Measurements from ENCODE around the gene MAML2. TPM values are rescaled to one million over a fixed set of nuclear protein-coding genes. Genes with fewer than 3 reads are reported as not detected.
A peak's percentile ranks its signal among the peaks of the same experiment; 100 is the strongest.

MAML2 gene
- total RNA-seq, 1 donor from 2014 or later: 1.3 TPM

DNA sequence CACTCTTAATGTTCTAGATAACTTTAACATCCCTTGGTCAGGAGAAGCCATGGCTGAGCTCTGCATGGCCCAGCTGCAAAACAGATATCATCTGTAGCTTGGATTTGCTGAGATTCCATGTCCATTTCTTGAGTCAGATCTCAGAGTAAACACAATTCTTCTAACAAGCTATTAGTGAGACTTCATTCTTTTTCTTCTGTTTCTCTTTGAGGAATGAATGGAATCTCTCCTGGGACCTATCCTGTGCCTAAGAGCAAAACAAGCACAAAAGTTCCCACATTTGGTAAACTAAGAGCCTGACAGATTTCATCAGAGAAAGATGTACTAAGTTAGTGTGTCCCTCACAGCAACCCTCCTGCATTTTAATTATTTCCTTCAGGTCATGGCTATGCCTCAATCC lies 142.8 kb downstream of the MAML2 start:
- H3K27me3 ChIP-seq (ENCODE audit: control insufficient read depth, insufficient read depth, low read length): no peaks in the 10 kb centered on the region
- TF ChIP-seq, protein P1, sequence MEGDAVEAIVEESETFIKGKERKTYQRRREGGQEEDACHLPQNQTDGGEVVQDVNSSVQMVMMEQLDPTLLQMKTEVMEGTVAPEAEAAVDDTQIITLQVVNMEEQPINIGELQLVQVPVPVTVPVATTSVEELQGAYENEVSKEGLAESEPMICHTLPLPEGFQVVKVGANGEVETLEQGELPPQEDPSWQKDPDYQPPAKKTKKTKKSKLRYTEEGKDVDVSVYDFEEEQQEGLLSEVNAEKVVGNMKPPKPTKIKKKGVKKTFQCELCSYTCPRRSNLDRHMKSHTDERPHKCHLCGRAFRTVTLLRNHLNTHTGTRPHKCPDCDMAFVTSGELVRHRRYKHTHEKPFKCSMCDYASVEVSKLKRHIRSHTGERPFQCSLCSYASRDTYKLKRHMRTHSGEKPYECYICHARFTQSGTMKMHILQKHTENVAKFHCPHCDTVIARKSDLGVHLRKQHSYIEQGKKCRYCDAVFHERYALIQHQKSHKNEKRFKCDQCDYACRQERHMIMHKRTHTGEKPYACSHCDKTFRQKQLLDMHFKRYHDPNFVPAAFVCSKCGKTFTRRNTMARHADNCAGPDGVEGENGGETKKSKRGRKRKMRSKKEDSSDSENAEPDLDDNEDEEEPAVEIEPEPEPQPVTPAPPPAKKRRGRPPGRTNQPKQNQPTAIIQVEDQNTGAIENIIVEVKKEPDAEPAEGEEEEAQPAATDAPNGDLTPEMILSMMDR (IDR thresholded peaks at IDR 0.05; ENCODE audit: insufficient read depth, low read length, severe bottlenecking): no peak
- no peaks in the 10 kb centered on the region for H3K36me3 ChIP-seq (ENCODE audit: control insufficient read depth, insufficient read depth, low read length)
- DNase-seq (ENCODE audit: low read depth) (no peak), FAIRE-seq (no peak)
- no peak overlapping the region for H3K4me3 ChIP-seq (ENCODE audit: low read depth, low read length)

DNA sequence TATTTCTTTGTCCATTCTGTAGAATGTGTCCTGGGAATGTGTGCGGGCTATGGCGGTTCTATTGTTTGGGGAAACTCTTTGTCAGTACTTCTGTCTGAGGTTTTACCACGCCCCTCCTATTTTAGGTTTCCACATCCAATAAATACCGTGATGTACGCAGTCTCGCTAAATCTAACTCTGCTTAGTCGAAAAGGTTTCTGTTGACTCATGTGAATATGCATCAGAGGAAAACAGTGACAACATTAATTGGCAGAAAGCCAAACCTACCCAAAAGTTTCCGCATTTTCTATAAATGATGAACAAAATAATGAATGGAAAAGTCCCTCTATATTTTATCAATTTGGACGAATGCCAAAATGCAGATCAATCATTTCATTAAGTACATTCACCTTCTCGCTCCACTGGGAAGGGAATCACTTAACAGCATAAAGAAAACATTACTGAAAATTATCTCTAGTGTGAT lies 143.4 kb downstream of the MAML2 start:
- FAIRE-seq: no peak
- TF ChIP-seq, protein P1 (IDR thresholded peaks at IDR 0.05; ENCODE audit: insufficient read depth, low read length, severe bottlenecking): no peak
- no peaks in the 10 kb centered on the region for H3K27me3 ChIP-seq (ENCODE audit: control insufficient read depth, insufficient read depth, low read length)
- H3K4me3 ChIP-seq (ENCODE audit: low read depth, low read length): no peak overlapping the region
- no peaks in the 10 kb centered on the region for H3K36me3 ChIP-seq (ENCODE audit: control insufficient read depth, insufficient read depth, low read length)
- DNase-seq (ENCODE audit: low read depth): peak; percentile 94

DNA sequence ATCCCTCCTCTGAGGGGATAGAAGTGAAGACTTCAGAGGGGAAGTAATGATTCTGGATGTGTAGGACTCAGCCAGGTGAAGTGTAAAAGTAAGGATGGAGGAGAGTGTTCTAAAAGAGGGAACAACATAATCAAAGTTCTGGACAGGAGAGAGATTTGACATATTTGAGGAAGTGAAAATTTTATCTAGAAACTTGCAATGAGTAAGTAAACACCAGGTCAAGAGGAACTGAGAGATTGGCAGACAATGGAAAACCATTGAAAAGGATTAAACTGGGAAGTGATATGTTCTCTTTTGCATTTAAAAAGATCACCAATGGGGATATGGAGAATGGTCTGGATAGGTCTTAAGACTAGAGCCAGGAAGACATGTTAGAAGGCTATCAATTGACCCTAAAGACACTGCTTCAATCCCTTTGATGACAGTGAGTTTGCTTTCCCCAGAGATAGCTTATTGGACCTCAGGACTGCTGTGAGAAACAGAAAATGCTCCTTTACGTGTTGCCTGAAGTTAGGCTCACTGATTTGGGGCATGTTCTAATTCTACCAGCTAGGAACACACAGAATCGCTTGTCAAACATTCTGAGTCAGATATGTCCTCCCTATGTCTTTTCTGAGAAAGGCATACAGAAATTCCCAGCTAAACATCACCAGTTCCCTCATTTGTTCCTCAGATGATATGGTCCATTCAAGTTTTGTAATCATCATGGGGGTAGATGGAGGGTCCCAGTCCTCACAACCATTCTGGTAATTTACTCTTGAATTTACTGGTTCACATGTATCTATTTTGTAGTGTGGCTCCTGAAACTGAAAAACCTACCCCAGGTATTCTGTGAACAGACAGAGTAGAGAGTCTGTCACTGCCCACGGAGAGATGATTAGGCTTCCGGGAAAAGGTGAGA lies 144.9 kb downstream of the MAML2 start:
- TF ChIP-seq, protein P1 (IDR thresholded peaks at IDR 0.05; ENCODE audit: insufficient read depth, low read length, severe bottlenecking): no peak
- FAIRE-seq (no peak), DNase-seq (ENCODE audit: low read depth) (no peak)
- H3K36me3 ChIP-seq (ENCODE audit: control insufficient read depth, insufficient read depth, low read length): no peaks in the 10 kb centered on the region
- H3K27me3 ChIP-seq (ENCODE audit: control insufficient read depth, insufficient read depth, low read length): no peaks in the 10 kb centered on the region
- H3K4me3 ChIP-seq (ENCODE audit: low read depth, low read length): no peak overlapping the region

DNA sequence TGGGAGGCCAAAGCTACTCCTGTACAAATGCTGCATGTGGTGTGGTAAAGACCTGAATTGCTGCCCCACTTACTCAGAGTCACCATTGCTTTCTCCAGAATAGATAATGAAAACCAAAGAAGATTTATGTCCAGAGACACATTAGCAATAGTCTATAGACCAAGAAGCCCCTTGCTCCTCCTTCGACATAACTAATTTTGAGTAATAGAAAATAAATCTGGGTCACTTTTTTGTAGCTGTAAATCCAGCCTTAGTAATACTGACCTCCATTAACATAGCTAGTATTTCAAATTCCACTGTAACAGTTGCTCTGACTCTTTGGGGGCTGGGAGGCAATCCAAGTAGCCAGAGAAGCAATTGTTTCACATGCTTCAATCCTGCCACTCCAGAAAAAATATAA lies 145.9 kb downstream of the MAML2 start:
- H3K27me3 ChIP-seq (ENCODE audit: control insufficient read depth, insufficient read depth, low read length): no peaks in the 10 kb centered on the region
- DNase-seq (ENCODE audit: low read depth) (no peak), FAIRE-seq (no peak)
- H3K36me3 ChIP-seq (ENCODE audit: control insufficient read depth, insufficient read depth, low read length): no peaks in the 10 kb centered on the region
- no peak overlapping the region for H3K4me3 ChIP-seq (ENCODE audit: low read depth, low read length)
- TF ChIP-seq, protein P1 (IDR thresholded peaks at IDR 0.05; ENCODE audit: insufficient read depth, low read length, severe bottlenecking): no peak

DNA sequence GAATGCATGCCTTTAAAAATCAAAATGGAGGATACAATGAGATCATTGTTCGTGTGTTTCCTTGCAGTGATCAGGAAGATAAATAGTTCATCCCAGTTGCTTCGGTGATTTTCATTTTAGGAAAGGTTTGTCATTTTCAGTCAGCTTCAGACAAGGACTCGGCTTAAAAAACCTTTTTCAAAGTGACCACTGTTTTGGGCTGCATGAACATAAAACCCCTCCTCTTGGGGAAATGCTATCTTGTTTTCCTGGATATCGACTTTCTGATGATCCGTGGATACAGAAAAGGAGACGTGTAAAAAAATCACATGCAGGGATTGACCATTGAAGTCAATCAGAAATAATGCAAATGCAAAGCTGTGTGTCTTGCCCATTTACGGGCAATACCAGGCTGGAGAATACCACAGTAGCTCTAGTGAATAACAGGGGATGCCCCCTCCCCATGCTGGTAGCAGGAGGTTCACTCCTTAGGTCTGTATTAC lies 146.8 kb downstream of the MAML2 start:
- no peak for DNase-seq (ENCODE audit: low read depth)

More for the DNA sequence above, 146.8 kb downstream of the MAML2 start:
- no peaks in the 10 kb centered on the region for H3K27me3 ChIP-seq (ENCODE audit: control insufficient read depth, insufficient read depth, low read length)
- FAIRE-seq: no peak
- TF ChIP-seq, protein P1 (IDR thresholded peaks at IDR 0.05; ENCODE audit: insufficient read depth, low read length, severe bottlenecking): no peak
- H3K36me3 ChIP-seq (ENCODE audit: control insufficient read depth, insufficient read depth, low read length): no peaks in the 10 kb centered on the region
- no peak overlapping the region for H3K4me3 ChIP-seq (ENCODE audit: low read depth, low read length)
